Trophoblast cell (in vitro differentiated cells and primary cell): ENCODE data around the gene SDC3.

Experiments used
- DNase-seq, 2 donors: peaks; one replicate each; pipeline ENCODE4 v3.0.0-alpha.2; 2016
- H2AFZ ChIP-seq: 2 replicates; pipeline ENCODE4 v1.6.1; 2013; ENCODE audit warnings: low read length, moderate library complexity, mild to moderate bottlenecking; ENCODE audit not compliant: insufficient read depth, poor library complexity
- H2AK5ac ChIP-seq: 2 replicates; pipeline ENCODE4 v1.6.1; 2013; ENCODE audit warnings: mild to moderate bottlenecking, low read length
- H2BK120ac ChIP-seq: 2 replicates; pipeline ENCODE4 v1.6.1; 2013; ENCODE audit warnings: low read length, mild to moderate bottlenecking, moderate library complexity; ENCODE audit not compliant: insufficient read depth, poor library complexity
- H2BK12ac ChIP-seq: 2 replicates; pipeline ENCODE4 v1.6.1; 2013; ENCODE audit warnings: mild to moderate bottlenecking, low read length, moderate library complexity
- H2BK5ac ChIP-seq: 2 replicates; pipeline ENCODE4 v1.6.1; 2013; ENCODE audit warnings: low read length, low read depth, moderate library complexity, mild to moderate bottlenecking; ENCODE audit not compliant: poor library complexity
- H3K14ac ChIP-seq: 2 replicates; pipeline ENCODE4 v1.6.1; 2013; ENCODE audit warnings: mild to moderate bottlenecking, low read length
- H3K18ac ChIP-seq: 2 replicates; pipeline ENCODE4 v1.6.1; 2013; ENCODE audit warnings: mild to moderate bottlenecking, low read length
- H3K23ac ChIP-seq: 2 replicates; pipeline ENCODE4 v1.6.1; 2013; ENCODE audit warnings: low read length
- H3K27ac ChIP-seq: 2 replicates; pipeline ENCODE4 v1.5.1; 2013; ENCODE audit warnings: low read depth, mild to moderate bottlenecking, inconsistent platforms, low read length, moderate library complexity
- H3K27me3 ChIP-seq: 2 replicates; pipeline ENCODE4 v1.6.1; 2013; ENCODE audit warnings: inconsistent platforms, mild to moderate bottlenecking, low read length, moderate library complexity; ENCODE audit not compliant: insufficient read depth
- H3K36me3 ChIP-seq, 2 experiments: 1 replicate in 1 of 2; 2 replicates in 1 of 2; pipeline ENCODE4 v1.6.1; 2013; ENCODE audit warnings: low read length in 2 of 2, mild to moderate bottlenecking in 2 of 2, moderate library complexity in 1 of 2; ENCODE audit not compliant: insufficient read depth in 2 of 2, control insufficient read depth in 1 of 2
- H3K4ac ChIP-seq: 2 replicates; pipeline ENCODE4 v1.6.1; 2013; ENCODE audit warnings: low read depth, mild to moderate bottlenecking, low read length, moderate library complexity
- H3K4me1 ChIP-seq, 2 experiments: 1 replicate in 1 of 2; 2 replicates in 1 of 2; pipeline ENCODE4 v1.6.1; 2013; ENCODE audit warnings: low read length in 2 of 2, mild to moderate bottlenecking in 2 of 2, moderate library complexity in 1 of 2; ENCODE audit not compliant: insufficient read depth in 2 of 2, control insufficient read depth in 1 of 2
- H3K4me2 ChIP-seq: 2 replicates; pipeline ENCODE4 v1.6.1; 2013; ENCODE audit warnings: inconsistent platforms, mild to moderate bottlenecking, low read length, moderate library complexity
- H3K4me3 ChIP-seq: 2 replicates; pipeline ENCODE4 v1.5.1; 2013; ENCODE audit warnings: mild to moderate bottlenecking, low read depth, low read length, inconsistent platforms
- H3K79me1 ChIP-seq: one replicate; pipeline ENCODE4 v1.6.1; 2013; ENCODE audit warnings: low read length
- H3K79me2 ChIP-seq: 2 replicates; pipeline ENCODE4 v1.6.1; 2013; ENCODE audit warnings: low read length, mild to moderate bottlenecking; ENCODE audit not compliant: control insufficient read depth, insufficient read depth, poor library complexity
- H3K9ac ChIP-seq: 2 replicates; pipeline ENCODE4 v1.6.1; 2013; ENCODE audit warnings: mild to moderate bottlenecking, low read length
- H3K9me3 ChIP-seq: 2 replicates; pipeline ENCODE4 v1.6.1; 2013; ENCODE audit warnings: low read depth, mild to moderate bottlenecking, control low read depth, inconsistent platforms, low read length; ENCODE audit not compliant: insufficient read depth
- H4K12ac ChIP-seq: 2 replicates; pipeline ENCODE4 v1.6.1; 2013; ENCODE audit warnings: low read depth, mild to moderate bottlenecking, low read length, moderate library complexity
- H4K8ac ChIP-seq: 2 replicates; pipeline ENCODE4 v1.6.1; 2013; ENCODE audit warnings: low read depth, mild to moderate bottlenecking, low read length, moderate library complexity
- H4K91ac ChIP-seq: one replicate; pipeline ENCODE4 v1.6.1; 2013; ENCODE audit warnings: low read depth, mild to moderate bottlenecking, low read length, moderate library complexity
- WGBS: extraction: QIAGEN DNeasy Blood & Tissue Kit; methylation state at CpG from one replicate; pipeline ENCODE4 v1.1.7; 2013; ENCODE audit warnings: missing lambda C conversion rate; ENCODE audit not compliant: insufficient read length, insufficient coverage; ENCODE audit errors: extremely low coverage; 5-methylcytosine and 5-hydroxymethylcytosine counted together

SDC3 gene

DNA sequence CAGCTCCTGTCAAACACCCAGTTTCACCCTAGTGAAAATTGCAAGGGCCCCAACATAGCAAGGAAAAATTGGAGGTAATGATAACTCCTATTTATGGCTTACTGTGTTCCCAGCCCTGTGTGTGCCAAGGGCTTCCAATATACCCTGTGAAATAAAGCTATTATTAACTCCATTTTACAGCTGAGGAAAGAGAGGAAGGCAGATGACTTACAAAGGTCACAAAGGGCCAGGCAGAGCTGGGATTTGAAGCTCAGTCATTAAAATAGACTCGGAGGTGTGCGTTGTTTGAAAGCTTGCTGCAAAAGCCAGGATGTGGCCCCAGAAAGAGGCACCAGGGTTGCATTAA, 20.2 kb upstream of the SDC3 start:
- H3K27me3 ChIP-seq, result no peaks in the 10 kb centered on the region
- no peak overlapping the region for H3K4me3 ChIP-seq
- no peak for DNase-seq
- no peak overlapping the region for H4K91ac ChIP-seq
- H2BK5ac ChIP-seq, result no peak overlapping the region
- H3K9ac ChIP-seq, result no peak overlapping the region
- H3K4me1 ChIP-seq, result peaks cover 6 to 12% of the 10 kb centered on the region in 2 experiments
- no peak overlapping the region for H3K23ac ChIP-seq
- peaks cover 15 to 17% of the 10 kb centered on the region in 2 experiments for H3K36me3 ChIP-seq
- H2AFZ ChIP-seq, result no peak overlapping the region
- H3K79me2 ChIP-seq, result no peaks in the 10 kb centered on the region
- H4K8ac ChIP-seq, result no peak overlapping the region
- no CpG with 5 or more reads among the region's 2 CpGs for WGBS
- H3K18ac ChIP-seq, result no peak overlapping the region
- H2BK12ac ChIP-seq, result no peak overlapping the region
- H3K79me1 ChIP-seq, result no peaks in the 10 kb centered on the region
- H2BK120ac ChIP-seq, result no peak overlapping the region
- no peak overlapping the region for H2AK5ac ChIP-seq
- no peak overlapping the region for H3K14ac ChIP-seq
- H4K12ac ChIP-seq, result no peak overlapping the region
- H3K27ac ChIP-seq, result no peak overlapping the region
- no peaks in the 10 kb centered on the region for H3K9me3 ChIP-seq
- H3K4me2 ChIP-seq, result no peak overlapping the region
- H3K4ac ChIP-seq, result no peak overlapping the region

- no peak overlapping the region for H3K9ac ChIP-seq
- H3K23ac ChIP-seq, result no peak overlapping the region
- no peaks in the 10 kb centered on the region for H3K79me2 ChIP-seq
- H2BK5ac ChIP-seq, result no peak overlapping the region
- no peak overlapping the region for H3K27ac ChIP-seq
- H4K91ac ChIP-seq, result no peak overlapping the region
- no peak overlapping the region for H2AFZ ChIP-seq
- no peaks in the 10 kb centered on the region for H3K9me3 ChIP-seq
- H3K79me1 ChIP-seq, result no peaks in the 10 kb centered on the region
- WGBS, result no CpG with 5 or more reads among the region's 7 CpGs
- H3K14ac ChIP-seq, result no peak overlapping the region
- H3K36me3 ChIP-seq, result peaks cover 10 to 12% of the 10 kb centered on the region in 2 experiments
- no peak overlapping the region for H3K4ac ChIP-seq
- H3K4me3 ChIP-seq, result no peak overlapping the region
- no peak for DNase-seq
- H4K12ac ChIP-seq, result no peak overlapping the region
- no peak overlapping the region for H2BK12ac ChIP-seq
- no peaks in the 10 kb centered on the region for H3K27me3 ChIP-seq
- no peak overlapping the region for H4K8ac ChIP-seq
- H2BK120ac ChIP-seq, result no peak overlapping the region
- no peak overlapping the region for H3K18ac ChIP-seq
- no peak overlapping the region for H3K4me2 ChIP-seq
- no peak overlapping the region for H2AK5ac ChIP-seq
- peaks cover 1 to 6% of the 10 kb centered on the region in 2 experiments for H3K4me1 ChIP-seq
Observed at GRCh38 chr1:30928171-30928570, 19.6 kb upstream of the SDC3 start.

- Histone ChIP-seq H3K4ac (no peak overlapping the region), H3K79me2 (no peaks in the 10 kb centered on the region), H3K4me2 (no peak overlapping the region), H3K9me3 (no peaks in the 10 kb centered on the region), H4K8ac (no peak overlapping the region), H3K27ac (no peak overlapping the region), H3K36me3 (peaks cover 7 to 8% of the 10 kb centered on the region in 2 experiments), H3K18ac (no peak overlapping the region), H2AK5ac (no peak overlapping the region), H3K23ac (no peak overlapping the region), H3K4me1 (peaks cover 0 to 4% of the 10 kb centered on the region in 2 experiments), H2AFZ (no peak overlapping the region), H3K79me1 (peaks cover 1% of the 10 kb centered on the region), H2BK120ac (no peak overlapping the region), H4K91ac (no peak overlapping the region), H3K14ac (no peak overlapping the region), H3K4me3 (no peak overlapping the region), H3K9ac (no peak overlapping the region), H4K12ac (no peak overlapping the region), H2BK12ac (no peak overlapping the region), H3K27me3 (no peaks in the 10 kb centered on the region), H2BK5ac (no peak overlapping the region)
- DNase-seq, result no peak
- no CpG with 5 or more reads among the region's 3 CpGs for WGBS
Observed at GRCh38 chr1:30927448-30927847, 18.9 kb upstream of the SDC3 start.

DNA sequence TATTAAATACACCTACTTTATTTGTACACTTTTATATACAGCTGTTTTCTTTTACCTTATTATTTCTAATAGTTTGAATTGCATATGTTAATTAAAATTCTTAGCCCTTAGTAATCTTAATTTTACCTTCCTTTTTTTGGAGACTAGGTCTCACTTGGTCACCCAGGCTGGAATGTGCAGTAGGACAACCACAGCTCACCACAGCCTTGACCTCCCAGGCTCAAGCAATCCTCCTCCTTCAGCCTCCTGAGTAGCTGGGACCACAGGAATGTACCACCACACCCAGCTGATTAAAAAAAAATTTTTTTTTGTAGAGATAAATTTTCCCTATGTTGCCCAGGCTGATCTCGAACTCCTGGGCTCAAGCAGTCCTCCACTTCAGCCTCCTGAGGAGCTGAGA, 15.0 kb upstream of the SDC3 start:
- H3K18ac ChIP-seq, result no peak overlapping the region
- H2BK5ac ChIP-seq, result no peak overlapping the region
- no peak overlapping the region for H4K12ac ChIP-seq
- H3K36me3 ChIP-seq, result no peaks in the 10 kb centered on the region
- H3K23ac ChIP-seq, result no peak overlapping the region
- no peaks in the 10 kb centered on the region for H3K9me3 ChIP-seq
- no CpG with 5 or more reads among the region's 1 CpG for WGBS
- no peak overlapping the region for H4K91ac ChIP-seq
- H3K4ac ChIP-seq, result no peak overlapping the region
- no peak overlapping the region for H3K27ac ChIP-seq
- H3K9ac ChIP-seq, result no peak overlapping the region
- H2AK5ac ChIP-seq, result no peak overlapping the region
- H3K79me2 ChIP-seq, result no peaks in the 10 kb centered on the region
- H3K79me1 ChIP-seq, result peaks cover 4% of the 10 kb centered on the region
- H3K4me3 ChIP-seq, result no peak overlapping the region
- no peak overlapping the region for H2BK120ac ChIP-seq
- no peak for DNase-seq
- no peak overlapping the region for H2BK12ac ChIP-seq
- H3K4me1 ChIP-seq, result peaks cover 10 to 12% of the 10 kb centered on the region in 2 experiments
- no peak overlapping the region for H4K8ac ChIP-seq
- no peak overlapping the region for H2AFZ ChIP-seq
- no peak overlapping the region for H3K4me2 ChIP-seq
- H3K14ac ChIP-seq, result no peak overlapping the region
- H3K27me3 ChIP-seq, result no peaks in the 10 kb centered on the region
